GM12801 (cell line): ENCODE measurements around the gene RBBP6.

Experiments
- CTCF ChIP-seq: IDR thresholded peaks from one replicate; pipeline ENCODE4 v1.5.1; 2011; ENCODE audit warnings: control low read depth; ENCODE audit not compliant: insufficient read length; ENCODE audit errors: extremely low read depth

The RBBP6 gene

GRCh38 chr16:24504472-24505345 is 34.7 kb upstream of the RBBP6 start:
- no peak for TF ChIP-seq CTCF

- TF ChIP-seq CTCF, result no peak
These were observed 33.4 kb upstream of the RBBP6 start for GRCh38 chr16:24505959-24506358.

- TF ChIP-seq CTCF, result no peak
These were observed 31.3 kb upstream of the RBBP6 start for GRCh38 chr16:24507959-24508480.

GRCh38 chr16:24508614-24509013 is 30.8 kb upstream of the RBBP6 start:
- no peak for TF ChIP-seq CTCF

- no peak for TF ChIP-seq CTCF
These were observed 29.8 kb upstream of the RBBP6 start for GRCh38 chr16:24509536-24509935.

- no peak for TF ChIP-seq CTCF
These were observed 28.2 kb upstream of the RBBP6 start for GRCh38 chr16:24511174-24511573.

- no peak for TF ChIP-seq CTCF
These were observed 27.6 kb upstream of the RBBP6 start for GRCh38 chr16:24511792-24512191.
